H54 (cell line): ENCODE data around the gene PI4KA.
A peak's percentile ranks its signal among the peaks of the same experiment; 100 is the strongest.
"Not testable (repeated sequence)": the region's sequence is repeated elsewhere in the genome, so short reads cannot be mapped to it uniquely, and the experiment has no call there.

Experiments used
- DNase-seq: peaks from one replicate; pipeline ENCODE4 v3.0.0; 2011; ENCODE audit warnings: low spot score, mixed read lengths; ENCODE audit not compliant: insufficient read length
- FAIRE-seq: peaks from 3 replicates; lab custom pipeline; 2011; peaks lifted over from hg19 to GRCh38; lab: Jason Lieb, UNC
- POLR2A ChIP-seq: IDR thresholded peaks from 2 replicates; pipeline ENCODE4 v1.6.1; 2011; ENCODE audit warnings: low read depth, mild to moderate bottlenecking, low read length

The PI4KA gene

GRCh38 chr22:20783300-20783673, 75.3 kb downstream of the PI4KA start:
- TF ChIP-seq POLR2A = no peak
- DNase-seq = no peak
- FAIRE-seq = no peak

GRCh38 chr22:20782596-20783299, 75.9 kb downstream of the PI4KA start:
- no peak for TF ChIP-seq POLR2A
- DNase-seq (no peak), FAIRE-seq (no peak)

GRCh38 chr22:20782083-20782482, 76.5 kb downstream of the PI4KA start:
- DNase-seq (no peak), FAIRE-seq (no peak)
- no peak for TF ChIP-seq POLR2A

GRCh38 chr22:20781272-20781990, 77.2 kb downstream of the PI4KA start:
- no peak for TF ChIP-seq POLR2A
- DNase-seq = no peak
- no peak for FAIRE-seq

GRCh38 chr22:20779818-20780158, 78.8 kb downstream of the PI4KA start:
- peak; percentile 64 for FAIRE-seq
- no peak for TF ChIP-seq POLR2A
- DNase-seq = peak; percentile 28

- TF ChIP-seq POLR2A = no peak
- FAIRE-seq (no peak), DNase-seq (no peak)
Measured at GRCh38 chr22:20779014-20779817, 79.4 kb downstream of the PI4KA start.

GRCh38 chr22:20777420-20778177, 81.0 kb downstream of the PI4KA start:
- FAIRE-seq = peak; percentile 57
- TF ChIP-seq POLR2A = no peak
- peak; percentile 50 for DNase-seq

- DNase-seq = no peak
- no peak for FAIRE-seq
Measured at GRCh38 chr22:20776624-20777405, 81.8 kb downstream of the PI4KA start.

GRCh38 chr22:20775342-20775895, 83.2 kb downstream of the PI4KA start:
- FAIRE-seq (no peak), DNase-seq (no peak)
- no peak for TF ChIP-seq POLR2A

More at GRCh38 chr22:20776624-20777405, 81.8 kb downstream of the PI4KA start:
- no peak for TF ChIP-seq POLR2A

GRCh38 chr22:20774882-20775281, 83.7 kb downstream of the PI4KA start:
- FAIRE-seq = no peak
- no peak for TF ChIP-seq POLR2A
- DNase-seq = no peak

- no peak for FAIRE-seq
Measured at GRCh38 chr22:20773793-20774212, 84.8 kb downstream of the PI4KA start, which contains the start of gene SERPIND1. Gene SERPIND1, plus strand, starts transcription at chr22:20774113. Its CDS starts 5,200 bp downstream, at chr22:20779313.

GRCh38 chr22:20771918-20772625, 86.5 kb downstream of the PI4KA start:
- no peak for DNase-seq
- no peak for TF ChIP-seq POLR2A
- FAIRE-seq = no peak

More at GRCh38 chr22:20773793-20774212, 84.8 kb downstream of the PI4KA start, which contains the start of gene SERPIND1:
- DNase-seq = no peak
- TF ChIP-seq POLR2A = no peak

- not testable (repeated sequence) for DNase-seq, FAIRE-seq
Measured at GRCh38 chr22:20769496-20769826, 89.2 kb downstream of the PI4KA start.
